NCI-H1694 treated with DMSO at 0.1 percent for 48 hours (cell line): ENCODE measurements around the gene NPW.

Experiments used
- DNase-seq: peaks from one replicate; lab custom pipeline; 2025; lab: John Stamatoyannopoulos, UW

NPW gene

DNA sequence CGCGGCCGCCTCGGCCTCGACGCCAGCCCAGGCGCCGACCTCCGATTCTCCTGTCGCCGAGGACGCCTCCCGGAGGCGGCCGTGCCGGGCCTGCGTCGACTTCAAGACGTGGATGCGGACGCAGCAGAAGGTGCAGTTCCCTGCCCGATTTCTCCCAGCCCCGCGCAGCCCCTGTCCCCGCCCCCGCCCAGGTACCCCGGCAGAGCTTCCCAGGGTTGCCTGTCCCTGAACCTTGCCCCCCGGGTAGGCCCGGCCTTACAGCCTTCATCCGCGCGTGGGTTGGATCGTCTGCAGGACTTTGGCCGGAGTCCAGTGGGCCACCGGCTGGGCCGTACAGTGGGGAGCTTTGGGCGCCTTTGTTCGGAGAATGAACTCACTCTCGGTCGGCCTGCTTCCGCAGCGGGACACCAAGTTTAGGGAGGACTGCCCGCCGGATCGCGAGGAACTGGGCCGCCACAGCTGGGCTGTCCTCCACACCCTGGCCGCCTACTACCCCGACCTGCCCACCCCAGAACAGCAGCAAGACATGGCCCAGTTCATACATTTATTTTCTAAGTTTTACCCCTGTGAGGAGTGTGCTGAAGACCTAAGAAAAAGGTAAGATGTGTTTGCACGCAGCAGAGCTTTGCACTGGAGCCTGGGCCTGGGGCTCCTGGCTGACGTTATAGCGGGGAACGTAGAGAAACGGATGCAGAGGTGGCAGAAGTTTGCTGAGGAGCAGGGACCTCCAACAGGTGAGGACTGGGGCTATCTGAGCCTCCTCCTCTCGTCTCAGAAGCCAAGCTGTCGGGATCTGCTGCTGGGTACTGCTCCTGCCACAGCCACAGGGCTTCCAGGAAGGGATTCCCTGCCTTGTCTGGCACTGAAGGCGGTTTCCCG lies 35.0 kb upstream of the NPW start:
- DNase-seq: no peak

DNA sequence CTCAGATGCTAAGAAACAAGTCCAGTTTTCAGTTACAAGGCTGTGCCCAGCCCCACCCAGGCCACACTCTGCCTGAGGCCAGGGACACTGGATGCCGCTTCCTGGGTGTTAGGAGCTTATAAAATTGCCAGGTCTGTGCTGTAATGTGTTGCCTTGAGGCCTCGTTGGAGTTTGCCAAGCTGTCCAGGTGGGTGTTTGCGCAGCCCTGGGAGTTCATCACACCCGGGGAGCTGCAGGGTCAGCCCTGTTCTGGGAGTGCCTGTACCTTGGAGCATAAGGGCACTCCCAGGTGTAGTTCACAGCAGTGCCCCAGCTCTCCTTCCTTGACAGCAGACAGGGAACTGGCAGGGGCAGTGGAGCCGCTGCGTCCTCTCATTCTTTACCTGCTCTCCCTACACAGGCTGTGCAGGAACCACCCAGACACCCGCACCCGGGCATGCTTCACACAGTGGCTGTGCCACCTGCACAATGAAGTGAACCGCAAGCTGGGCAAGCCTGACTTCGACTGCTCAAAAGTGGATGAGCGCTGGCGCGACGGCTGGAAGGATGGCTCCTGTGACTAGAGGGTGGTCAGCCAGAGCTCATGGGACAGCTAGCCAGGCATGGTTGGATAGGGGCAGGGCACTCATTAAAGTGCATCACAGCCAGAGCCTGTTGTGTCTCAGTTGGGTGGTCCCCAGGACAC lies 34.0 kb upstream of the NPW start:
- no peak for DNase-seq

- DNase-seq: no peak
Observed at GRCh38 chr16:1987198-1987597, 32.4 kb upstream of the NPW start.

- no peak for DNase-seq
Observed at GRCh38 chr16:1989209-1990100, 30.1 kb upstream of the NPW start, which contains the start of gene SYNGR3. SYNGR3 (plus strand) TSS chr16:1989970; CDS start chr16:1990103, 133 bp downstream.

GRCh38 chr16:1990101-1990350 lies 29.6 kb upstream of the NPW start:
- no peak for DNase-seq

- DNase-seq: no peak
Observed at GRCh38 chr16:1990351-1991134, 29.0 kb upstream of the NPW start.

- no peak for DNase-seq
Observed at GRCh38 chr16:1991135-1991551, 28.4 kb upstream of the NPW start.

DNA sequence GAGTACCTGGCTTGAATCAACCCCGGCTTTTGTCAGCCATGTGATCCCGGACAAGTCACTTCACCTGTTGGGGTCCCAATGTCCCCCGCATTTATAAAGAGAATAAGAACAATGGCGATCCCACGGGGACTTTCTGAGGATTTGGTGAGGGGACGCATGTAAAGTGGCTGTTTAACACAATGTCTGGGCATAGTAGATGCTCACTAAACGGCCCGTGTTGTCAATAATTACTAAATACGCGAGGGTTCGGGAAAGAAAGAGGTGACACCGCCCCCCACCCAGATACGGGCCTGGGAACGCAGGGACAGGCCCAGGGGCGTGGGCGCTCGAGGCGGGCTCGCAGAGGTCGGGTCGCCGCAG lies 28.0 kb upstream of the NPW start:
- DNase-seq: no peak

GRCh38 chr16:1991948-1992703 lies 27.5 kb upstream of the NPW start:
- no peak for DNase-seq

GRCh38 chr16:1992704-1993317 lies 26.8 kb upstream of the NPW start:
- no peak for DNase-seq

GRCh38 chr16:1993731-1994131 lies 25.9 kb upstream of the NPW start:
- no peak for DNase-seq

- no peak for DNase-seq
Observed at GRCh38 chr16:1997494-1998359, 21.9 kb upstream of the NPW start.

DNA sequence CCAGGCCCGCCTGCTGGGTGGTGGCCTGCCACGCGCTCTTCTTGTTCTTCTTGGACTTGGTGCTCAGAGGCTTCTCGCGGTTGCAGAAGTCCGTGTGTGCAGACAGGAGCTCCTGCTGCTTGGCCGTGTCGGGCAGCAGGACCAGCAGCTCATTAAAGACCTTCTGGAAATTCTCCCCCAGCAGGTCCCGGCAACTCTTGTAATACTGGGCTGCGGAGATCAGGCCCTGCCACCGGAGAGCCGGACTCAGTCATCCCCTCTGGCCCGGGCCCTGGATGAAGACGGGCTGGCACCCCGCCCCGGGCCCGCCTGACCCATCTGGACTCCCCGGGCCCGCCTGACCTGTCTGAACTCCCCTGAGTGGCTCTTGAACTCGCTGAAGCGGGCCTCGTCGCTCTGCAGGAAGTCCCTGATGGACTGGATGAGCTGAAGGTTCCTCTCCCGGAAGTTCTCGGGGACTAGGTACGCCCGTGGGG lies 21.2 kb upstream of the NPW start:
- DNase-seq: no peak

DNA sequence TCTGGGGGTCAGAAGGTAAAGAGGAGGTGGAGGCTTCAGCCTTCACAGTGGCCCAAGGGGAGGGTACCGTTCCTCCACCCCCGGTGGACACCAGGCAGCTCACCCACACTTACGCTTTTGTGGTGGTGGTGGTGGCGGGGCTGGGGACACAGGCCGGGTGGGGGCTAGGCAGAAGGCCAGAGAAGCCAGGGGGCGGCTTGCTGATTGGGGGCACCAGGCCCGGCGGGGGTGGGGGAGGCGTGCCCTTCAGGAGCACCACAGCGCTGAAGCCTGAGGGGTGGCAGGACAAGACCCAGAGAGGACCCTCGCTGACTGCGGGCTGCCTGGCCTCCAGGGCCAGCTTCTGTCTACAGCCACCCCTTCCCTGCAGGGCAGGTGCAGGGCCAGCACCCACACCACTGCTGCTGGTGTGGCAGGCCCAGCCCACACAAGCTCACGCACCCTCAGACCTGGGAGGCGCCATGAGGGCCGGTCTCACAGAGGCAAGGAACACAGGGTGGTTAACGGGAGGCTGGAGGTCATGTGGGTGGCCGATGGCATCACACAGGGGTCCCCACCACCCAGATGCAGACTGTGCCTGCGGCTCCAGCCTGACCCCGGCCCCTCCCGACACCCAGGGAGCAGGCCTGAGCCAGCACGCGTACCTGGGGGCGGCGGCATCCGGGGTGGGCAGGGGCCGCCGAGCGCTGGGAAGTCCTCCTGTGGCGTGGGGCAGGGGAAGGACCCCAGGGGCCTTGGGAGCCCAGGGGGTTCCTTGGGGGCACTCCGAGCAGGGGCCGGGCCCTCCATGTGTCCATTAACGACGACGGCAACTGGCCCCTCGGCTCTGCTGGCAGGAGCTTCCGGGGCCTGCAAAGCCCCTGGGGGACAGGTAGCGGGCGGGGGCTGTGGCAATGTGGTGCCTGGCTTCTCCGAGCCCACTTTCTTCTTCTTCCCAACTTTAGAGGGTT lies 20.5 kb upstream of the NPW start:
- no peak for DNase-seq

DNA sequence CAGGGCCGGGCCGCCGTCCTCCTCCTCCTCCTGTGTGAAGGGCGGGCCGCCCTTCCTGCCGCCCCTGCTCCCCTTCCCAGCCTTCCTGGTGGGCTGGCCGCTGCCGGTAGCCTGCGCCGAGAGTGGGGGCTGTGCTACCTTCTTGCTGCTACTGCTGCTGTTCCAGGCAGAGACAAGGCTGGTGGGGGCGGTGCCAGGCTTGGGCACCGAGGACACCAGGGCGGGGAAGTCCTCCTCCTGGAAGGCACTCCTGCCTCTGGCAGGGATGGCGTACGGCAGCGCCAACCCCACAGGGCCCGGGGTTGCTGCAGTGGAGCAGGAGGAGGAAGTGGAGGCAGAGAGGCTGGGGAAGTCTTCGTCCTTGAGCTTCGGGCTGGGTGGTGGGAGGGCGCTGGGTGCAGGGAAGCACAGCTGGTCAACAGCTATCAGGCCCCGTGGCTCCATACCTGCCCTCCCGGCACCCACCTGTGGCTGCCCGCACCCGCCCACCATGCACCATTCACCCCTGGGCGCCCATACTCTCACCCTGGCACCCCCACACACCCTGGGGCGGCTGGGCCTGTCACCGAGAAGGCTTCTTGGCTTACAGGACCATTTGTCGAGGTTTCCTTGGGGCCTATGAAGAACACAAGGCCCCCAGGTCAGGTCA lies 19.6 kb upstream of the NPW start:
- DNase-seq: no peak

DNA sequence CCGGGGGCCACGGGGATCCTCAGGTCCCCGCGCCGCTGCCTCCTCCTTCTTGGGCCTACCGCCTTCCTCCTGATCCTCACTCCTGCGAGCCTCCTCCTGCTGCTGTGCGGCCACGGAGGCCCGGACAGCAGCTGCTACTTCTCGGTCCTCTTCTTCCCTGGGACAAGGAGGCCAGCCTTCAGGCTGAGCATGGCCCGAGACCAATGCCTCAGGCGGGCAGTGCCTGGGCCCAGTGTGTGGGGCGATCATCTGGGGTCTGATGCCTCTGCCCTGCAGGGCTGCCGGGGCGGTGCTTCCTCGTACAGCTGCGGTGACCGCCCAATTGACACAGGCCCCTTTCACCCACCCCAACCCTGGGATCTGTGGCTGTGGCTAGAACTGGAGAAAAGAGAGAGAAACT lies 18.6 kb upstream of the NPW start:
- DNase-seq: no peak

- DNase-seq: no peak
Observed at GRCh38 chr16:2001456-2002355, 17.9 kb upstream of the NPW start.
